Loucy (cell line): Measurements from ENCODE around the gene C10orf67.

ENCODE experiments used
- CTCF ChIP-seq: fragments of 200-600 bp; sonication (generic); conservative IDR thresholded peaks from 2 replicates; pipeline ENCODE4 v1.5.1; 2014; ENCODE audit warnings: mild to moderate bottlenecking, antibody characterized with exemption, low read length
- EZH2phosphoT487 ChIP-seq: fragments of 200-600 bp; IDR thresholded peaks from 2 replicates; pipeline ENCODE4 v1.6.1; 2018; ENCODE audit warnings: antibody characterized with exemption, mild to moderate bottlenecking, moderate library complexity, borderline replicate concordance

- TF ChIP-seq CTCF = no peak
- TF ChIP-seq EZH2phosphoT487 = no peak
Measured at GRCh38 chr10:23311034-23311433, 33.6 kb downstream of the C10orf67 start.
